ENCODE measurements around the gene LPIN3.

- TF ChIP-seq CTCF (IDR thresholded peaks at IDR 0.05) (no peak), POLR2AphosphoS5 (IDR thresholded peaks at IDR 0.05) (no peak), POLR2A (IDR thresholded peaks at IDR 0.05) (no peak), EP300 (IDR thresholded peaks at IDR 0.05) (no peak)
These were observed 20.2 kb upstream of the LPIN3 start for GRCh38 chr20:41320441-41320840.

All from upper lobe of left lung (tissue), 4 donors.